ENCODE results near the gene INF2.

GRCh38 chr14:104745431-104745830, 56.0 kb downstream of the INF2 start:
- TF ChIP-seq CTCF (IDR thresholded peaks at IDR 0.05; ENCODE audit: extremely low read depth in 1 of 2, insufficient read depth in 1 of 2, low read depth in 1 of 2, low read length in 2 of 2), result no peak
- TF ChIP-seq JUN (IDR thresholded peaks at IDR 0.05; ENCODE audit: borderline replicate concordance, insufficient read depth, insufficient read length, low read depth), result no peak
- no peak for TF ChIP-seq POLR2A (IDR thresholded peaks at IDR 0.05; ENCODE audit: low read depth, low read length)
- no peak for TF ChIP-seq EZH2 (IDR thresholded peaks at IDR 0.05; ENCODE audit: borderline replicate concordance, low read depth, low read length, severe bottlenecking)
- TF ChIP-seq POLR2AphosphoS5 (IDR thresholded peaks at IDR 0.05; ENCODE audit: insufficient read depth, low read depth, low read length), result no peak
- no peak for TF ChIP-seq MYC (IDR thresholded peaks at IDR 0.05; ENCODE audit: low read depth, low read length)
- TF ChIP-seq MAX (IDR thresholded peaks at IDR 0.05; ENCODE audit: insufficient read depth, insufficient read length), result no peak
- TF ChIP-seq FOS (IDR thresholded peaks at IDR 0.05; ENCODE audit: borderline replicate concordance, insufficient read depth, low read length), result no peak

All from endothelial cell of umbilical vein (primary cell).